Lung (tissue), 12 donors: Measurements from ENCODE around the gene SEMA5B. TPM values are rescaled to one million over a fixed set of nuclear protein-coding genes. Genes with fewer than 3 reads are reported as not detected.

Source experiments
- ATAC-seq: fragments of 200-7000 bp; cut with Tn5 transposase; one replicate; pipeline ENCODE4 v1.9.1; 2020; ENCODE audit warnings: moderate number of reproducible peaks; ENCODE audit not compliant: insufficient read depth, low FRiP score
- DNase-seq, 3 donors: peaks; one replicate each; pipeline ENCODE4 v3.0.0-alpha.2; 2013 to 2017
- H3K27ac ChIP-seq, 2 donors: one replicate each; pipeline ENCODE4 v1.5.1; 2013; ENCODE audit warnings: mild to moderate bottlenecking in 2 of 2, moderate library complexity in 2 of 2, control low read depth in 1 of 2, inconsistent platforms in 1 of 2, low read depth in 1 of 2, low read length in 1 of 2
- H3K27me3 ChIP-seq, 3 donors: one replicate each; pipeline ENCODE4 v1.5.1; 2013; ENCODE audit warnings: low read length in 2 of 3; ENCODE audit not compliant: control insufficient read depth in 3 of 3, insufficient read depth in 3 of 3
- H3K36me3 ChIP-seq, 4 donors: one replicate each; pipeline ENCODE4 v1.5.1; 2013; ENCODE audit warnings: low read length in 4 of 4, mild to moderate bottlenecking in 1 of 4, moderate library complexity in 1 of 4; ENCODE audit not compliant: control insufficient read depth in 4 of 4, insufficient read depth in 4 of 4
- H3K4me1 ChIP-seq, 5 donors: one replicate each; pipeline ENCODE4 v1.5.1; 2013; ENCODE audit warnings: low read length in 5 of 5, mild to moderate bottlenecking in 2 of 5, moderate library complexity in 1 of 5; ENCODE audit not compliant: control insufficient read depth in 5 of 5, insufficient read depth in 5 of 5
- H3K4me3 ChIP-seq: one replicate; pipeline ENCODE4 v1.5.1; 2013; ENCODE audit warnings: mild to moderate bottlenecking, control low read depth, moderate library complexity
- H3K9ac ChIP-seq, 2 donors: one replicate each; pipeline ENCODE4 v1.5.1; 2013; ENCODE audit warnings: low read length in 2 of 2, control low read depth in 1 of 2; ENCODE audit not compliant: insufficient read depth in 1 of 2
- H3K9me3 ChIP-seq, 4 donors: one replicate each; pipeline ENCODE4 v1.5.1; 2013; ENCODE audit warnings: low read length in 3 of 4, mild to moderate bottlenecking in 1 of 4, moderate library complexity in 1 of 4; ENCODE audit not compliant: control insufficient read depth in 4 of 4, insufficient read depth in 3 of 4
- WGBS, 2 donors: extraction: QIAGEN DNeasy Blood & Tissue Kit; methylation state at CpG; one replicate each; pipeline ENCODE4 v1.1.7; 2013; 5-methylcytosine and 5-hydroxymethylcytosine counted together
- polyA plus RNA-seq, 2 donors: library from polyadenylated mRNA; stranded (reverse); fragments of 200-250 nt; gene quantifications; one replicate each; pipeline ENCODE4 v1.2.1, GENCODE V29; 2013
- total RNA-seq, 2 donors: library from RNA; depleted of rRNA in 1 of 2; stranded (reverse); fragments of >200 nt in 1 of 2; gene quantifications; one replicate each; pipeline ENCODE4 v1.2.1, GENCODE V29; 2014 to 2021
- TF ChIP-seq, protein P1 (sequence below): IDR thresholded peaks from 2 replicates; pipeline ENCODE4 v1.5.1; 2012; ENCODE audit warnings: mild to moderate bottlenecking; ENCODE audit errors: control extremely low read depth, extremely low read depth
- donor health status: control.
- donor health status: control.
- donor health status: Bipolar disorder and iron deficiency.
- donor health status: healthy.
- donor health status: DM: yes; HTN: yes; CAD: no.

SEMA5B gene
- total and polyA plus RNA-seq, 4 donors, result 0.30 to 2.2 (median 0.48) TPM

DNA sequence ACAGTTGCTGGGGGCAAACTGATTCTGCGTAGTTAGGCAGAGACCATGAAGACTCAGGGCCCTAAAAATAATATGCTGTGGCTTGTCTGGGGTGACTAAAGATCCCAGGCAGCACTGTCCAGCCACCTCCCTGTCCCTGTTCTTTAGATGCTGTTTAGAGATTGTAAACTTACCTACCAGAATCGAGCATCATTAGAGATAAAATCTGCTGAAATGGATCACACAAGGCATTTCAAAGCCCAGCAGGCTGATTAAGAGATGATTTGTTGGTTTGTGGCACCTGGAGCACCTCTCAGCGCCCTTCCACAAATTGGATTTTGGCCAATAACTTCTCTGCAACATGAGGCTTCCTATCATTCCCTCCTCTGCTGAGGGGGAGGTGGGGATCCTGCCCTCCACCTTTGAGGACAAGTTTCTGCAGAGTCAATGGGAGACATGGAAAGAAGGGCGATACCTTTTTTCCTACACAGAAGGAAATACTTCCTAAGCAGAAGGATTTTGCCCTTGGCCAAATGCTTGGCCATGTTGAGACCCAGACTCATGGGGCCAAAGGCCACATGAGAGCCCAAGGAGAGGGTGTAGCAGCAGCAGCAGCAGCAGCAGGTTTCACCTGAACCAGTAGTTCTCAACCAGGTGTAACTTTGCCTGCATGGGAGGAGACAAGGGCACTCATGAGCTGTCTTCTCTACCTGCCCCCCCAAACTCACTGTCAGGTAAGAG lies 37.5 kb downstream of the SEMA5B start:
- Histone ChIP-seq H3K4me3 (no peak overlapping the region), H3K27ac (no peak overlapping the region), H3K9me3 (no peaks in the 10 kb centered on the region), H3K9ac (no peak overlapping the region), H3K4me1 (peaks cover 0 to 8% (median 5%) of the 10 kb centered on the region in 5 donors), H3K27me3 (peaks cover 0 to 4% (median 0%) of the 10 kb centered on the region in 3 donors), H3K36me3 (no peaks in the 10 kb centered on the region)
- ATAC-seq (no peak), DNase-seq (no peak)
- WGBS, 2 donors, result 87 to 91% methylated on average over 4 of the region's 4 CpGs
- TF ChIP-seq, protein P1, sequence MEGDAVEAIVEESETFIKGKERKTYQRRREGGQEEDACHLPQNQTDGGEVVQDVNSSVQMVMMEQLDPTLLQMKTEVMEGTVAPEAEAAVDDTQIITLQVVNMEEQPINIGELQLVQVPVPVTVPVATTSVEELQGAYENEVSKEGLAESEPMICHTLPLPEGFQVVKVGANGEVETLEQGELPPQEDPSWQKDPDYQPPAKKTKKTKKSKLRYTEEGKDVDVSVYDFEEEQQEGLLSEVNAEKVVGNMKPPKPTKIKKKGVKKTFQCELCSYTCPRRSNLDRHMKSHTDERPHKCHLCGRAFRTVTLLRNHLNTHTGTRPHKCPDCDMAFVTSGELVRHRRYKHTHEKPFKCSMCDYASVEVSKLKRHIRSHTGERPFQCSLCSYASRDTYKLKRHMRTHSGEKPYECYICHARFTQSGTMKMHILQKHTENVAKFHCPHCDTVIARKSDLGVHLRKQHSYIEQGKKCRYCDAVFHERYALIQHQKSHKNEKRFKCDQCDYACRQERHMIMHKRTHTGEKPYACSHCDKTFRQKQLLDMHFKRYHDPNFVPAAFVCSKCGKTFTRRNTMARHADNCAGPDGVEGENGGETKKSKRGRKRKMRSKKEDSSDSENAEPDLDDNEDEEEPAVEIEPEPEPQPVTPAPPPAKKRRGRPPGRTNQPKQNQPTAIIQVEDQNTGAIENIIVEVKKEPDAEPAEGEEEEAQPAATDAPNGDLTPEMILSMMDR, result no peak

DNA sequence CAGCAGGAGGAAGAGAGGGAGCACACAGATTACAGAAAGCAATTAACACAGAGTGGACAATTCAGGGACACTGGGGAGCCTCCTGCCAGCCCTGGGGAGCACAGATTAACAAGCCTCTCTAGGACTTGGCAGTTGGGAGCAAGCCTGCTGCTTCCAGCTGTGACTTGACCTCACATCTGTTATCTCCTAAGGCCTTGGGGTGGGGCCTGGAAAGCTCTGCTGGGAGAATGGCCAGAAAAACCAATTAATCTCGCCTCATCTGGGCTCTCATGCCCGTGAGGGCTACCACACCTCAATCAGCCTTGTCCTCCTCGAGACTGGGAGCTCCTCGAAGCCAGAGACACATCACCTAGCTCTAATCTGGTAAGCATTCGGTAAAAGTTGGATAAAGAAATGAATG lies 39.1 kb downstream of the SEMA5B start:
- ATAC-seq (no peak), DNase-seq (peak in 2 of 3 donors; percentile 45 to 47)
- no peaks in the 10 kb centered on the region for H3K9me3 ChIP-seq
- H3K27me3 ChIP-seq, result peaks cover 0 to 4% (median 0%) of the 10 kb centered on the region in 3 donors
- H3K27ac ChIP-seq, result no peak overlapping the region
- TF ChIP-seq, protein P1, result no peak
- no peaks in the 10 kb centered on the region for H3K36me3 ChIP-seq
- peaks cover 0 to 8% (median 5%) of the 10 kb centered on the region in 5 donors for H3K4me1 ChIP-seq
- 66 to 74% methylated on average over 5 of the region's 5 CpGs for WGBS, 2 donors
- no peak overlapping the region for H3K9ac ChIP-seq
- no peak overlapping the region for H3K4me3 ChIP-seq

DNA sequence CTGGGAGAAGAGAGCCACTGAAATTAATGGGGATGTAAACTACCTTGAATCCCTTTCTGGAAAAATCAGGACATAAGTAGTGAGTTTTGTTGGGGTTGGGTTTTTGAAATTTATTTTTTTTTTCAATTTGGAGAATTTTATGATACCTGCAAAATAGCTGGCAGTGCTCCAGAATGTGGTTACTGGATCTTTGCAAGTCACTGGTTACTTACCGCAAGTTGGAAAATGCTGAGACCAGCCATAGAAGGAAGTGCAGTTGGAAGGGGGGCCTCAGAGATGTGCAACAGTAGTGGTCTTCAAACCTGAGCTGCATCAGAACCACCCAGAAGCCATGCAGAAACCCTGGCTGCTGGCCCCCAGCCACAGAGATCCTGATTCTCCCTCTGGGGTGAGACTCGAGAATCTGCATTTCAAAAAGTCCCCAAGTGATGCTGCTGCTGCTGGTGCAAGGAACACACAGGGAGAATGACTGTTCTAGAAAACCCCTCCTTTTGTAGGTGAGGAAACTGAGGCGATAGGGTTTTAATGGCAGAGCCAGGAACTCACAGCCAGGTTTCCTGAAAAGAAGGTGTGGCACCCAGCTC lies 39.7 kb downstream of the SEMA5B start:
- no peaks in the 10 kb centered on the region for H3K36me3 ChIP-seq
- no peak overlapping the region for H3K4me3 ChIP-seq
- H3K27ac ChIP-seq, result no peak overlapping the region
- no peak for ATAC-seq
- peaks cover 0 to 4% (median 0%) of the 10 kb centered on the region in 3 donors for H3K27me3 ChIP-seq
- TF ChIP-seq, protein P1, result no peak
- no peak for DNase-seq
- peaks cover 0 to 12% (median 6%) of the 10 kb centered on the region in 5 donors for H3K4me1 ChIP-seq
- WGBS, 2 donors, result 39 to 67% methylated on average over 3 of the region's 3 CpGs
- H3K9ac ChIP-seq, result no peak overlapping the region
- H3K9me3 ChIP-seq, result no peaks in the 10 kb centered on the region
